Caco-2 (cell line): Measurements from ENCODE around the gene MAPRE2. TPM values are rescaled to one million over a fixed set of nuclear protein-coding genes. Genes with fewer than 3 reads are reported as not detected.

Experiments used
- BruUV-seq: library from RNA; stranded (reverse); fragments of 400-500 nt; replicated peaks from 2 replicates; lab custom pipeline; 2021; lab: Mats Ljungman, UMichigan
- CTCF ChIA-PET: fragments of 300-600 bp; sonication (Branson Sonifier 250); formaldehyde crosslinking; loops from one replicate; lab custom pipeline; 2022; ENCODE audit warnings: antibody characterized with exemption; lab: Charles Lee
- POLR2A ChIA-PET: fragments of 300-600 bp; sonication (Branson Sonifier 250); formaldehyde crosslinking; loops from one replicate; lab custom pipeline; 2022; ENCODE audit warnings: antibody characterized with exemption; lab: Charles Lee
- DNase-seq, 2 experiments: peaks; one replicate each; pipeline versions ENCODE4 v3.0.0 to v3.0.0-alpha.2; 2020 to 2022
- H3K27me3 ChIP-seq: replicated peaks from 2 replicates; pipeline ENCODE4 v1.6.0; 2011; ENCODE audit warnings: low read length; ENCODE audit not compliant: control insufficient read depth, insufficient read depth
- H3K36me3 ChIP-seq: 2 replicates; pipeline ENCODE4 v1.5.1; 2011; ENCODE audit warnings: low read length; ENCODE audit not compliant: control insufficient read depth, insufficient read depth
- H3K4me1 ChIP-seq: fragments of 250-450 bp; sonication (Bioruptor Pico); 2 replicates; pipeline ENCODE4 v1.5.1; 2020; ENCODE audit warnings: mild to moderate bottlenecking
- H3K4me3 ChIP-seq: 2 replicates; pipeline ENCODE4 v1.5.1; 2011; ENCODE audit warnings: low read depth, mild to moderate bottlenecking, control low read depth, low read length
- H3K9me3 ChIP-seq: fragments of 250-450 bp; sonication (Bioruptor Pico); 2 replicates; pipeline ENCODE4 v1.5.1; 2020; ENCODE audit warnings: mild to moderate bottlenecking, moderate library complexity
- H3K27ac Mint-ChIP-seq: one replicate; pipeline ENCODE4 v1.8.0; 2022; ENCODE audit warnings: mixed read lengths; ENCODE audit not compliant: unreplicated experiment
- H3K27me3 Mint-ChIP-seq: one replicate; pipeline ENCODE4 v1.8.0; 2022; ENCODE audit warnings: mixed read lengths; ENCODE audit not compliant: insufficient read depth, unreplicated experiment
- H3K36me3 Mint-ChIP-seq: one replicate; pipeline ENCODE4 v1.8.0; 2022; ENCODE audit warnings: mild to moderate bottlenecking, mixed read lengths; ENCODE audit not compliant: insufficient read depth, unreplicated experiment
- H3K4me1 Mint-ChIP-seq: one replicate; pipeline ENCODE4 v1.8.0; 2022; ENCODE audit warnings: low read depth, mixed read lengths; ENCODE audit not compliant: unreplicated experiment
- H3K4me3 Mint-ChIP-seq: one replicate; pipeline ENCODE4 v1.8.0; 2022; ENCODE audit warnings: mild to moderate bottlenecking, moderate library complexity, mixed read lengths; ENCODE audit not compliant: unreplicated experiment
- H3K9me3 Mint-ChIP-seq: one replicate; pipeline ENCODE4 v1.8.0; 2022; ENCODE audit warnings: mixed read lengths; ENCODE audit not compliant: unreplicated experiment
- CTCF ChIP-seq, 2 experiments: fragments of 200-600 bp in 1 of 2; IDR thresholded peaks; 1 replicate in 1 of 2; 2 replicates in 1 of 2; pipeline versions ENCODE4 v1.5.1 to v1.8.0; 2011 to 2022; ENCODE audit warnings: antibody characterized with exemption in 1 of 2, control low read depth in 1 of 2, inconsistent platforms in 1 of 2, low read depth in 1 of 2, low read length in 1 of 2, mild to moderate bottlenecking in 1 of 2, moderate library complexity in 1 of 2; ENCODE audit not compliant: insufficient read depth in 1 of 2, severe bottlenecking in 1 of 2, unreplicated experiment in 1 of 2
- intact Hi-C: fragments of 100-400 bp; cut with micrococcal nuclease; formaldehyde crosslinking; loops from one replicate; pipeline ENCODE4 v1.10.0; 2022; ENCODE audit not compliant: unreplicated experiment
- total RNA-seq: library from RNA; stranded (reverse); gene quantifications from 2 replicates; pipeline ENCODE4 v1.2.3, GENCODE V29; 2022

MAPRE2 gene
- total RNA-seq, 1 experiment from 2014 or later: 9.3 TPM

- H3K27me3 ChIP-seq: no peaks in the 10 kb centered on the region
- H3K4me3 ChIP-seq: no peak overlapping the region
- CTCF ChIA-PET: interaction anchor here (1.4 kb wide), 1 partner anchor 12 kb away, joined by 3 read pairs; the partner anchor contains the start of gene MAPRE2
- Mint-ChIP-seq H3K36me3 (no peaks in the 10 kb centered on the region), H3K9me3 (no peaks in the 10 kb centered on the region), H3K4me1 (peaks cover 22% of the 10 kb centered on the region), H3K27ac (no peak overlapping the region), H3K27me3 (no peaks in the 10 kb centered on the region), H3K4me3 (no peak overlapping the region)
- peaks cover 5% of the 10 kb centered on the region for H3K4me1 ChIP-seq
- no TSS peak for BruUV-seq
- no peaks in the 10 kb centered on the region for H3K36me3 ChIP-seq
- H3K9me3 ChIP-seq: no peaks in the 10 kb centered on the region
- intact Hi-C loops: no loop called here
- TF ChIP-seq CTCF (IDR thresholded peaks at IDR 0.05; ENCODE audit: insufficient read depth in 1 of 2, low read depth in 1 of 2, low read length in 1 of 2, severe bottlenecking in 1 of 2, unreplicated experiment in 1 of 2): no peak
- no peak for DNase-seq
- POLR2A ChIA-PET: no interaction called here
These were observed 12.1 kb upstream of the MAPRE2 start for GRCh38 chr18:35029103-35029502.

GRCh38 chr18:35029770-35030169 lies 11.4 kb upstream of the MAPRE2 start:
- TF ChIP-seq CTCF (IDR thresholded peaks at IDR 0.05; ENCODE audit: insufficient read depth in 1 of 2, low read depth in 1 of 2, low read length in 1 of 2, severe bottlenecking in 1 of 2, unreplicated experiment in 1 of 2): no peak
- DNase-seq: no peak
- Mint-ChIP-seq H3K36me3 (no peaks in the 10 kb centered on the region), H3K4me1 (peaks cover 22% of the 10 kb centered on the region), H3K9me3 (no peaks in the 10 kb centered on the region), H3K27ac (peak overlapping the region; percentile 14), H3K4me3 (peak overlapping the region; percentile 12), H3K27me3 (no peaks in the 10 kb centered on the region)
- BruUV-seq: no TSS peak
- CTCF ChIA-PET: interaction anchor here (1.4 kb wide), 1 partner anchor 11 kb away, joined by 3 read pairs; the partner anchor contains the start of gene MAPRE2
- intact Hi-C loops: no loop called here
- Histone ChIP-seq H3K4me3 (no peak overlapping the region), H3K27me3 (no peaks in the 10 kb centered on the region), H3K4me1 (peaks cover 5% of the 10 kb centered on the region), H3K36me3 (no peaks in the 10 kb centered on the region), H3K9me3 (no peaks in the 10 kb centered on the region)
- POLR2A ChIA-PET: interaction anchor here (1.2 kb wide), 1 partner anchor 12 kb away, joined by 3 read pairs; the partner anchor contains the start of gene MAPRE2

GRCh38 chr18:35030277-35030989 lies 10.8 kb upstream of the MAPRE2 start:
- ChIA-PET CTCF (interaction anchor here (1.4 kb wide), 1 partner anchor 11 kb away, joined by 3 read pairs; the partner anchor contains the start of gene MAPRE2), POLR2A (interaction anchor here (1.2 kb wide), 1 partner anchor 11 kb away, joined by 3 read pairs; the partner anchor contains the start of gene MAPRE2)
- BruUV-seq: no TSS peak
- Mint-ChIP-seq H3K27ac (peak overlapping the region; percentile 14), H3K27me3 (no peaks in the 10 kb centered on the region), H3K9me3 (no peaks in the 10 kb centered on the region), H3K4me3 (peak overlapping the region; percentile 12), H3K4me1 (peaks cover 22% of the 10 kb centered on the region), H3K36me3 (no peaks in the 10 kb centered on the region)
- DNase-seq: peak; percentile 3 to 35
- TF ChIP-seq CTCF (IDR thresholded peaks at IDR 0.05; ENCODE audit: insufficient read depth in 1 of 2, low read depth in 1 of 2, low read length in 1 of 2, severe bottlenecking in 1 of 2, unreplicated experiment in 1 of 2): no peak
- intact Hi-C loops: no loop called here
- Histone ChIP-seq H3K4me3 (no peak overlapping the region), H3K4me1 (peaks cover 5% of the 10 kb centered on the region), H3K36me3 (no peaks in the 10 kb centered on the region), H3K27me3 (no peaks in the 10 kb centered on the region), H3K9me3 (no peaks in the 10 kb centered on the region)
